AG04450 (cell line): Measurements from ENCODE around the gene MMADHC. TPM values are rescaled to one million over a fixed set of nuclear protein-coding genes. Genes with fewer than 3 reads are reported as not detected.

Experiments
- CTCF ChIA-PET: fragments of 300-600, 350-600 bp; formaldehyde crosslinking; extraction: SDS; loops from one replicate; lab custom pipeline; 2022; ENCODE audit warnings: antibody characterized with exemption, inconsistent platforms; lab: Charles Lee
- POLR2A ChIA-PET: fragments of 350-600 bp; formaldehyde crosslinking; extraction: SDS; loops from one replicate; lab custom pipeline; 2021; ENCODE audit warnings: antibody characterized with exemption, inconsistent platforms; lab: Yijun Ruan, JAX
- DNase-seq: peaks from one replicate; pipeline ENCODE4 v3.0.0-alpha.2; 2011; ENCODE audit warnings: low read depth, low spot score
- H3K27ac ChIP-seq: one replicate; pipeline ENCODE4 v1.5.1; 2012; ENCODE audit warnings: low read depth, low read length, control low read depth
- H3K27me3 ChIP-seq: one replicate; pipeline ENCODE4 v1.6.0; 2012; ENCODE audit warnings: low read length; ENCODE audit not compliant: control insufficient read depth, insufficient read depth
- H3K4me3 ChIP-seq: 2 replicates; pipeline ENCODE4 v1.5.1; 2011; ENCODE audit warnings: mild to moderate bottlenecking, low read depth, low read length, control low read depth
- H3K9me3 ChIP-seq: 2 replicates; pipeline ENCODE4 v1.5.1; 2012; ENCODE audit warnings: low read length; ENCODE audit not compliant: control insufficient read depth, insufficient read depth
- polyA plus RNA-seq: library from polyadenylated mRNA; depleted of rRNA; stranded (reverse); fragments of >200 nt; gene quantifications from 2 replicates; pipeline ENCODE4 v1.2.3, GENCODE V29; 2011
- TF ChIP-seq, protein P1 (sequence below): IDR thresholded peaks from 2 replicates; pipeline ENCODE4 v1.5.1; 2011; ENCODE audit warnings: low read depth, low read length, control low read depth, inconsistent platforms

Gene MMADHC
- polyA plus RNA-seq, 1 experiment, result 198 TPM

DNA sequence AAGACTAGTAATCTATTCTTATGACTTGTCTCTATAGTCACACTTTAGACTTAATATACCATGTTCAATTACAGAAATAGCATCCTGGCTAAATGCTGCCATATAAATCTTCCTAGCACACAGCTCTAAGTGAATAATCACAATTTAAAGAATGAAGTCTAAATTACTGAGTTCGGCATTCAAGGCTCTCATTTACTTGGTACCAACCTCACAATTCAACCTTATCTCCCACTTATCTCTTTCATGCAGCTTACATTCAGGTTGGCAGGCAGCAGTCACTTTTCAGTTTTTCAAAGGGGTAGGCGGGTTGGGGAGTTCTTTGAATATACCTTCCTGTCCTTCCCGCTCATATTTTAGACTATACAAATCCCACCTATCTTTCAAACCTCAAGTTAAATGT is 1.5 kb downstream of the MMADHC start:
- TF ChIP-seq, protein P1, sequence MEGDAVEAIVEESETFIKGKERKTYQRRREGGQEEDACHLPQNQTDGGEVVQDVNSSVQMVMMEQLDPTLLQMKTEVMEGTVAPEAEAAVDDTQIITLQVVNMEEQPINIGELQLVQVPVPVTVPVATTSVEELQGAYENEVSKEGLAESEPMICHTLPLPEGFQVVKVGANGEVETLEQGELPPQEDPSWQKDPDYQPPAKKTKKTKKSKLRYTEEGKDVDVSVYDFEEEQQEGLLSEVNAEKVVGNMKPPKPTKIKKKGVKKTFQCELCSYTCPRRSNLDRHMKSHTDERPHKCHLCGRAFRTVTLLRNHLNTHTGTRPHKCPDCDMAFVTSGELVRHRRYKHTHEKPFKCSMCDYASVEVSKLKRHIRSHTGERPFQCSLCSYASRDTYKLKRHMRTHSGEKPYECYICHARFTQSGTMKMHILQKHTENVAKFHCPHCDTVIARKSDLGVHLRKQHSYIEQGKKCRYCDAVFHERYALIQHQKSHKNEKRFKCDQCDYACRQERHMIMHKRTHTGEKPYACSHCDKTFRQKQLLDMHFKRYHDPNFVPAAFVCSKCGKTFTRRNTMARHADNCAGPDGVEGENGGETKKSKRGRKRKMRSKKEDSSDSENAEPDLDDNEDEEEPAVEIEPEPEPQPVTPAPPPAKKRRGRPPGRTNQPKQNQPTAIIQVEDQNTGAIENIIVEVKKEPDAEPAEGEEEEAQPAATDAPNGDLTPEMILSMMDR, result no peak

DNA sequence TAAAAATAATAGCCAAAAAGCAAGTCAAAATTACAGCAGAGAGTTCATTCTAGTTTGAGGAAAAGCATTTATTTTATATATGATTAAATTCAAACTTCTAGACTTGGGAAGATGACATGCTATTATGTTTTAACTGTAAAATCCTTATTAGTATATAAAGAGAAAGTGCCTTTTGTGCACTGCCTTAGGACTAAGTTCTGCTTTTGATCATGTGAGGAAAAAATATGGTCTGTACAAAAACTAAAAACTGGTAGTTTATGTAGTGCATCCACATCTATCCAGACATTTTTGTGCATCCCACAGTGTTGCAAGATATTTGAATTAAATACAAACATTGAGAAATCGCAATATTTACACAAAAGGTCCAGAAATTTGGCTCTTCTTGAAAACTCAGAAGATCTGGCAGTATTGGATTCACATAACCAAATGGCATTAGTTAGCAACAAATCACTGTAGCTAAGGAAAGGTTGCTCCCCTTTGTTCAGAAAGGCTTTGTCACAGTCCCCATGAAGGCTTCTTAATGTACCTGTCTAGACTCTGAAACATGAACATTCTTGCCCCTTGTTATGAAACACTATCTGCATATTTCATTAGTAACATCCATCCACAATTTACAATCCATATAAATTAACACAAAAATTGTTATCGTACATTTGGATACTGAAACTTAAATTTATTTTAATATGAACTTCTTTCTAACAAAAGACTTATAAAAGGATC is 2.2 kb downstream of the MMADHC start:
- Histone ChIP-seq H3K27me3 (no peaks in the 10 kb centered on the region), H3K9me3 (no peaks in the 10 kb centered on the region), H3K27ac (no peak overlapping the region), H3K4me3 (peak overlapping the region; percentile 97)
- CTCF ChIA-PET, result interaction anchor here (1.9 kb wide), 1 partner anchor 11 kb away, joined by 5 read pairs; no protein-coding TSS in a partner anchor
- TF ChIP-seq, protein P1, result no peak
- DNase-seq, result no peak
- POLR2A ChIA-PET, result no interaction called here

More for the DNA sequence above, 1.5 kb downstream of the MMADHC start:
- Histone ChIP-seq H3K27me3 (no peaks in the 10 kb centered on the region), H3K27ac (no peak overlapping the region), H3K9me3 (no peaks in the 10 kb centered on the region), H3K4me3 (peak overlapping the region; percentile 97)
- ChIA-PET POLR2A (no interaction called here), CTCF (interaction anchor here (1.9 kb wide), 1 partner anchor 12 kb away, joined by 5 read pairs; no protein-coding TSS in a partner anchor)
- no peak for DNase-seq

DNA sequence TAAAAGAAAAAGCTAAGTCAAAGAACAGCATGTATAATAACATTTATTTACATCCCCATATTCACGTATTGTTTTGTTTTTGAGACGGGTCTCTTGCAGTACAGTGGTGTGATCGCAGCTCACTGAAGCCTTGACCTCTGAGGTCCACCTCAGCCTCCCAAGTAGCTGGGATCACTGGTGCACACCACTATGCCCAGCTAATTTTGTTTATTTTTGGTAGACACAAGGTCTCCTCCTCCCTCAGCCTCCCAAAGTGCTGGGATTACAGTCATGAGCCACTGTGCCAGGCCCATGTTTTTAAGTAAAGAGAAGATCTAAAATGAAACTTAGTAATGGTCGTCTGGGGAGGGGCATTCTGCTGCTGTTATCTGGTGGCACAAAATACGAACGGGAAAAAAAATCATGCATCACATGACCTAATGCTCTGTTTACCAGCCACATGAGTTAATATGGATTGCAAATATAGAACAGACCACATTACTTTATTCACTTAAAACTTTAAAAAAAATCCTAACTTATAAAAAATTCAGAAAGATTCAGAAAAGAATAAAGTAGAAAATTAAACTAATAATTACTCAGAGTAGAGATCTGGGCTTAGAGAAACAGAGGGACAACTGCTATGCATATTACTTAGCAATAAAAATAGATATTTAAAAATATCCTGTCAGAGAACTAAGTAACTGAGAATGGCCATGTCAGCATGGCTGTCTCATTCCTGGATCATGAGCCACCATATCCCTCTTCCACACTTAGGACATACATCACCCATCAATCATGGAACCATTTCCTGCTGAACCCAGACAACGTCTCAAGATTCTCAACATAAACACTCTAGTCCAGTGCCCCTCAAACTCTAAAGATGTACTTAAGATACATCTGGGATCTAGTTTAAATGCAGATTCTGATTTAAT is 7.3 kb downstream of the MMADHC start:
- H3K27me3 ChIP-seq, result no peaks in the 10 kb centered on the region
- CTCF ChIA-PET, result no interaction called here

DNA sequence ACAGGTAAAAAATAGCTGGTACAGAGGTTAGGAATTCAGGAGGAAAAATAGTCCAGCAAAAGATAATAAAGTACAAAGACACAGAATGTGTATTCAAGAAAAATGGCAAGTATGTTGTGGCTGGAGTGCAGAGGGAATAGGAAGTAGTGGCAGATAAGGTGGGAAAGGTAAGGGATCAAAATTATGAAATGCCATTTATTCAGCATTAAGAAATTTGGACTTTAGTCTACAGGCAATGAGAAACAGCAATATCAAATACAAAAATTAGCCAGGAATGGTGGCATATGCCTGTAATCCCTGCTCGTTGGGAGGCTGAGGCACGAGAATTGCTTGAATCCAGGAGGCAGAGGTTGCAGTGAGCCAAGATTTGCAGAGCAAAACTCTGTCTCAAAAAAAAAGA is 10.3 kb downstream of the MMADHC start:
- CTCF ChIA-PET, result no interaction called here
- Histone ChIP-seq H3K9me3 (no peaks in the 10 kb centered on the region), H3K27ac (no peak overlapping the region), H3K4me3 (no peak overlapping the region), H3K27me3 (no peaks in the 10 kb centered on the region)
- POLR2A ChIA-PET, result no interaction called here
- TF ChIP-seq, protein P1, result no peak
- no peak for DNase-seq

More for the DNA sequence above, 7.3 kb downstream of the MMADHC start:
- TF ChIP-seq, protein P1, result no peak
- no peaks in the 10 kb centered on the region for H3K9me3 ChIP-seq
- POLR2A ChIA-PET, result no interaction called here
- H3K4me3 ChIP-seq, result no peak overlapping the region
- no peak overlapping the region for H3K27ac ChIP-seq
- DNase-seq, result no peak

DNA sequence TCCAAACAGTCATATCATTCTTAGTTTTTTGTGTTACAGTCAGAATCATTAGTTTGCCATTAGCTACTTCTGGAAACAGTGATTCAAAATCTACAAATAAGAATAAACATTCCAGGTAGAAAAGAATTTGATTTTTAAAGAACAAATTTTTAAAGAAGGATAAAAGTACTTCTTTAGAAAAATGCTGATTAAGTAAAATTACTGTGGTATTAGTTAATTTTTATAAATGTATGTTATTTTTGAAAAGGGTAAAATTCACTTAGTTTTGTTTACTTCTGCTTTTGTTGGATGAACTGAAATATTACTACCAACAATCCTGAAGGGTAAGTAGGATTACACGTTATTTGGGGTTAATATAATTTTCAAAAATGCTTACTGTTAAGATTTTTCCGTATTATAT is 11.8 kb downstream of the MMADHC start:
- ChIA-PET CTCF (interaction anchor here (4.4 kb wide), 1 partner anchor 558 kb away, joined by 63 read pairs; no protein-coding TSS in a partner anchor), POLR2A (no interaction called here)
- no peaks in the 10 kb centered on the region for H3K9me3 ChIP-seq
- TF ChIP-seq, protein P1, result no peak
- H3K4me3 ChIP-seq, result no peak overlapping the region
- no peak overlapping the region for H3K27ac ChIP-seq
- no peak for DNase-seq
- no peaks in the 10 kb centered on the region for H3K27me3 ChIP-seq
